ENCODE data around the gene MB.

- TF ChIP-seq SMC3 (conservative IDR thresholded peaks at IDR 0.05; ENCODE audit: poor library complexity) (no peak), MXI1 (conservative IDR thresholded peaks at IDR 0.05; ENCODE audit: poor library complexity, severe bottlenecking) (no peak), POLR2AphosphoS5 (IDR thresholded peaks at IDR 0.05) (no peak), EZH2 (IDR thresholded peaks at IDR 0.05; ENCODE audit: borderline replicate concordance, insufficient read depth, low read length, poor library complexity, severe bottlenecking) (no peak), RAD21 (conservative IDR thresholded peaks at IDR 0.05) (no peak)
- TF ChIP-seq, protein P1, sequence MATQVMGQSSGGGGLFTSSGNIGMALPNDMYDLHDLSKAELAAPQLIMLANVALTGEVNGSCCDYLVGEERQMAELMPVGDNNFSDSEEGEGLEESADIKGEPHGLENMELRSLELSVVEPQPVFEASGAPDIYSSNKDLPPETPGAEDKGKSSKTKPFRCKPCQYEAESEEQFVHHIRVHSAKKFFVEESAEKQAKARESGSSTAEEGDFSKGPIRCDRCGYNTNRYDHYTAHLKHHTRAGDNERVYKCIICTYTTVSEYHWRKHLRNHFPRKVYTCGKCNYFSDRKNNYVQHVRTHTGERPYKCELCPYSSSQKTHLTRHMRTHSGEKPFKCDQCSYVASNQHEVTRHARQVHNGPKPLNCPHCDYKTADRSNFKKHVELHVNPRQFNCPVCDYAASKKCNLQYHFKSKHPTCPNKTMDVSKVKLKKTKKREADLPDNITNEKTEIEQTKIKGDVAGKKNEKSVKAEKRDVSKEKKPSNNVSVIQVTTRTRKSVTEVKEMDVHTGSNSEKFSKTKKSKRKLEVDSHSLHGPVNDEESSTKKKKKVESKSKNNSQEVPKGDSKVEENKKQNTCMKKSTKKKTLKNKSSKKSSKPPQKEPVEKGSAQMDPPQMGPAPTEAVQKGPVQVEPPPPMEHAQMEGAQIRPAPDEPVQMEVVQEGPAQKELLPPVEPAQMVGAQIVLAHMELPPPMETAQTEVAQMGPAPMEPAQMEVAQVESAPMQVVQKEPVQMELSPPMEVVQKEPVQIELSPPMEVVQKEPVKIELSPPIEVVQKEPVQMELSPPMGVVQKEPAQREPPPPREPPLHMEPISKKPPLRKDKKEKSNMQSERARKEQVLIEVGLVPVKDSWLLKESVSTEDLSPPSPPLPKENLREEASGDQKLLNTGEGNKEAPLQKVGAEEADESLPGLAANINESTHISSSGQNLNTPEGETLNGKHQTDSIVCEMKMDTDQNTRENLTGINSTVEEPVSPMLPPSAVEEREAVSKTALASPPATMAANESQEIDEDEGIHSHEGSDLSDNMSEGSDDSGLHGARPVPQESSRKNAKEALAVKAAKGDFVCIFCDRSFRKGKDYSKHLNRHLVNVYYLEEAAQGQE (IDR thresholded peaks at IDR 0.05; ENCODE audit: borderline replicate concordance) = no peak
- TF ChIP-seq, protein P2, sequence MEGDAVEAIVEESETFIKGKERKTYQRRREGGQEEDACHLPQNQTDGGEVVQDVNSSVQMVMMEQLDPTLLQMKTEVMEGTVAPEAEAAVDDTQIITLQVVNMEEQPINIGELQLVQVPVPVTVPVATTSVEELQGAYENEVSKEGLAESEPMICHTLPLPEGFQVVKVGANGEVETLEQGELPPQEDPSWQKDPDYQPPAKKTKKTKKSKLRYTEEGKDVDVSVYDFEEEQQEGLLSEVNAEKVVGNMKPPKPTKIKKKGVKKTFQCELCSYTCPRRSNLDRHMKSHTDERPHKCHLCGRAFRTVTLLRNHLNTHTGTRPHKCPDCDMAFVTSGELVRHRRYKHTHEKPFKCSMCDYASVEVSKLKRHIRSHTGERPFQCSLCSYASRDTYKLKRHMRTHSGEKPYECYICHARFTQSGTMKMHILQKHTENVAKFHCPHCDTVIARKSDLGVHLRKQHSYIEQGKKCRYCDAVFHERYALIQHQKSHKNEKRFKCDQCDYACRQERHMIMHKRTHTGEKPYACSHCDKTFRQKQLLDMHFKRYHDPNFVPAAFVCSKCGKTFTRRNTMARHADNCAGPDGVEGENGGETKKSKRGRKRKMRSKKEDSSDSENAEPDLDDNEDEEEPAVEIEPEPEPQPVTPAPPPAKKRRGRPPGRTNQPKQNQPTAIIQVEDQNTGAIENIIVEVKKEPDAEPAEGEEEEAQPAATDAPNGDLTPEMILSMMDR (IDR thresholded peaks at IDR 0.05; ENCODE audit: poor library complexity, severe bottlenecking) = no peak
These were observed 40.6 kb upstream of the MB start for GRCh38 chr22:35657571-35658312.

Measured in neural cell (in vitro differentiated cells).